HCT116 (cell line): ENCODE data around the gene FXYD6. TPM values are rescaled to one million over a fixed set of nuclear protein-coding genes. Genes with fewer than 3 reads are reported as not detected.
"Not testable (repeated sequence)": the region's sequence is repeated elsewhere in the genome, so short reads cannot be mapped to it uniquely, and the experiment has no call there.

Experiments used
- ATAC-seq: fragments of 200-7000 bp; cut with Tn5 transposase; 2 replicates; pipeline ENCODE4 v1.9.1; 2020; ENCODE audit warnings: mild to moderate bottlenecking, moderate library complexity
- BruUV-seq: library from RNA; stranded (reverse); fragments of 400-500 nt; replicated peaks from 2 replicates; lab custom pipeline; 2021; lab: Mats Ljungman, UMichigan
- CTCF ChIA-PET: fragments of 300-600 bp; sonication (Branson Sonifier 250); formaldehyde crosslinking; loops from one replicate; lab custom pipeline; 2021; ENCODE audit warnings: antibody characterized with exemption; lab: Charles Lee
- POLR2A ChIA-PET: fragments of 300-600, 350-600 bp; sonication (Branson Sonifier 250); formaldehyde crosslinking; loops from one replicate; lab custom pipeline; 2021; ENCODE audit warnings: antibody characterized with exemption; lab: Charles Lee
- RAD21 ChIA-PET, 2 experiments: fragments of 300-600 bp; sonication (Branson Sonifier 250); formaldehyde crosslinking; loops; one replicate each; lab custom pipeline; 2023; ENCODE audit warnings: low total read pairs in 2 of 2; ENCODE audit not compliant: uncharacterized antibody in 2 of 2, unreplicated experiment in 2 of 2, low non-redundant PET in 1 of 2; lab: Charles Lee
- DNase-seq: peaks from one replicate; pipeline ENCODE4 v3.0.0-alpha.2; 2010; ENCODE audit warnings: low read depth, low spot score
- H2AFZ ChIP-seq: fragments of 200-600 bp; shearing (Covaris generic), sonication (generic); 2 replicates; pipeline ENCODE4 v1.6.1; 2017; ENCODE audit warnings: low read depth, mixed run types, mixed read lengths, antibody characterized with exemption, low read length; ENCODE audit not compliant: poor library complexity, severe bottlenecking
- H3K27ac ChIP-seq: 2 replicates; pipeline ENCODE4 v1.5.1; 2012; ENCODE audit warnings: low read depth, low read length
- H3K27me3 ChIP-seq: fragments of 200-600 bp; sonication (generic); 2 replicates; pipeline ENCODE4 v1.6.1; 2016; ENCODE audit warnings: mixed run types, low read length, mixed read lengths; ENCODE audit not compliant: insufficient read depth
- H3K36me3 ChIP-seq, 2 experiments: fragments of 200-500 bp in 1 of 2; fragments of 200-600 bp in 1 of 2; sonication (Bioruptor generic) in 1 of 2; sonication (generic) in 1 of 2; 2 replicates each; pipeline versions ENCODE4 v1.5.1 to v1.6.1; 2014 to 2016; ENCODE audit warnings: low read length in 2 of 2, inconsistent platforms in 1 of 2, mixed read lengths in 1 of 2, mixed run types in 1 of 2; ENCODE audit not compliant: insufficient read depth in 2 of 2, control insufficient read depth in 1 of 2
- H3K4me1 ChIP-seq, 2 experiments: fragments of 200-600 bp in 1 of 2; sonication (generic) in 1 of 2; 2 replicates each; pipeline versions ENCODE4 v1.5.1 to v1.6.1; 2012 to 2017; ENCODE audit warnings: low read length in 2 of 2, inconsistent platforms in 1 of 2, mild to moderate bottlenecking in 1 of 2, mixed read lengths in 1 of 2, mixed run types in 1 of 2, moderate library complexity in 1 of 2; ENCODE audit not compliant: insufficient read depth in 2 of 2, control insufficient read depth in 1 of 2
- H3K4me2 ChIP-seq: fragments of 200-600 bp; sonication (generic); 2 replicates; pipeline ENCODE4 v1.6.1; 2017; ENCODE audit warnings: mixed run types, low read length, mixed read lengths
- H3K4me3 ChIP-seq, 2 experiments: fragments of 200-600 bp in 1 of 2; sonication (generic) in 1 of 2; replicated peaks in 1 of 2; 2 replicates each; pipeline ENCODE4 v1.5.1; 2011 to 2016; ENCODE audit warnings: low read length in 2 of 2, control low read depth in 1 of 2, low read depth in 1 of 2, mild to moderate bottlenecking in 1 of 2, mixed read lengths in 1 of 2, mixed run types in 1 of 2
- H3K79me2 ChIP-seq: fragments of 200-600 bp; sonication (generic); 2 replicates; pipeline ENCODE4 v1.6.1; 2017; ENCODE audit warnings: mild to moderate bottlenecking, mixed run types, low read length, moderate library complexity, mixed read lengths; ENCODE audit not compliant: insufficient read depth
- H3K9ac ChIP-seq: fragments of 200-600 bp; sonication (generic); 2 replicates; pipeline ENCODE4 v1.6.1; 2016; ENCODE audit warnings: low read length, mixed read lengths
- H3K9me2 ChIP-seq: fragments of 200-600 bp; sonication (generic), shearing (Covaris generic); 2 replicates; pipeline ENCODE4 v1.6.1; 2017; ENCODE audit warnings: mixed run types, mild to moderate bottlenecking, moderate library complexity; ENCODE audit not compliant: insufficient read depth
- H3K9me3 ChIP-seq, 2 experiments: fragments of 200-500 bp in 1 of 2; fragments of 200-600 bp in 1 of 2; sonication (Bioruptor generic) in 1 of 2; sonication (generic) in 1 of 2; 2 replicates each; pipeline ENCODE4 v1.6.1; 2014 to 2017; ENCODE audit warnings: low read length in 2 of 2, mixed read lengths in 2 of 2, inconsistent platforms in 1 of 2, low read depth in 1 of 2, mild to moderate bottlenecking in 1 of 2, mixed run types in 1 of 2, moderate library complexity in 1 of 2; ENCODE audit not compliant: control insufficient read depth in 1 of 2, insufficient read depth in 1 of 2
- H4K20me1 ChIP-seq: fragments of 200-600 bp; sonication (generic), shearing (Covaris generic); 2 replicates; pipeline ENCODE4 v1.6.1; 2017; ENCODE audit warnings: mixed run types, mild to moderate bottlenecking, moderate library complexity; ENCODE audit not compliant: insufficient read depth
- CBX3 ChIP-seq: IDR thresholded peaks from 2 replicates; pipeline ENCODE4 v1.6.1; 2012; ENCODE audit warnings: low read depth
- EGR1 ChIP-seq: IDR thresholded peaks from 2 replicates; pipeline ENCODE4 v1.6.1; 2012; ENCODE audit warnings: low read depth
- EZH2 ChIP-seq: fragments of 200-600 bp; sonication (generic); IDR thresholded peaks from 2 replicates; pipeline ENCODE4 v1.6.1; 2017; ENCODE audit warnings: antibody characterized with exemption, mixed run types
- FOSL1 ChIP-seq: IDR thresholded peaks from 2 replicates; pipeline ENCODE4 v1.6.1; 2012; ENCODE audit warnings: low read depth
- POLR2A ChIP-seq: IDR thresholded peaks from 2 replicates; pipeline ENCODE4 v1.7.0; 2011; ENCODE audit warnings: borderline replicate concordance; ENCODE audit not compliant: insufficient read depth, insufficient read length; ENCODE audit errors: extremely low read depth
- POLR2AphosphoS5 ChIP-seq: IDR thresholded peaks from 2 replicates; pipeline ENCODE4 v1.6.1; 2011; ENCODE audit warnings: mild to moderate bottlenecking, low read depth, low read length, moderate library complexity
- RAD21 ChIP-seq: IDR thresholded peaks from 2 replicates; pipeline ENCODE4 v1.6.1; 2012; ENCODE audit warnings: low read depth, mild to moderate bottlenecking
- REST ChIP-seq: IDR thresholded peaks from 2 replicates; pipeline ENCODE4 v1.6.1; 2012; ENCODE audit warnings: low read depth
- SP1 ChIP-seq: IDR thresholded peaks from 2 replicates; pipeline ENCODE4 v1.6.1; 2012; ENCODE audit warnings: low read depth
- YY1 ChIP-seq: IDR thresholded peaks from 2 replicates; pipeline ENCODE4 v1.6.1; 2011; ENCODE audit warnings: low read length, low read depth, moderate library complexity, mild to moderate bottlenecking; ENCODE audit not compliant: insufficient replicate concordance; ENCODE audit errors: extremely low read depth
- ZFX ChIP-seq: fragments of 450-650 bp; IDR thresholded peaks from 2 replicates; pipeline ENCODE4 v1.6.1; 2017
- intact Hi-C: fragments of 100-400 bp; cut with micrococcal nuclease; formaldehyde crosslinking; loops from 2 replicates; pipeline ENCODE4 v1.10.0; 2022
- total RNA-seq: library from RNA; stranded (reverse); gene quantifications from one replicate; pipeline ENCODE4 v1.2.1, GENCODE V29; 2021; ENCODE audit not compliant: unreplicated experiment
- TF ChIP-seq, protein P1 (sequence below): IDR thresholded peaks from 2 replicates; pipeline ENCODE4 v1.6.1; 2011; ENCODE audit warnings: mild to moderate bottlenecking, low read length, moderate library complexity; ENCODE audit not compliant: insufficient replicate concordance; ENCODE audit errors: extremely low read depth

Gene FXYD6
- total RNA-seq, 1 experiment from 2014 or later: 2.5 TPM

GRCh38 chr11:117926166-117926565 is 49.7 kb upstream of the FXYD6 start:
- H3K9me2 ChIP-seq, H3K27me3 ChIP-seq, intact Hi-C loops, RAD21 ChIA-PET, H2AFZ ChIP-seq, H3K79me2 ChIP-seq, POLR2A ChIA-PET, H3K36me3 ChIP-seq, H3K27ac ChIP-seq, H3K4me2 ChIP-seq, H3K9ac ChIP-seq, H3K9me3 ChIP-seq, CTCF ChIA-PET, H4K20me1 ChIP-seq, ATAC-seq, H3K4me3 ChIP-seq, BruUV-seq, DNase-seq: not testable (repeated sequence)
- peaks cover 14% of the 10 kb centered on the region in 2 experiments; a peak in 3 of 4 replicates for H3K4me1 ChIP-seq

DNA sequence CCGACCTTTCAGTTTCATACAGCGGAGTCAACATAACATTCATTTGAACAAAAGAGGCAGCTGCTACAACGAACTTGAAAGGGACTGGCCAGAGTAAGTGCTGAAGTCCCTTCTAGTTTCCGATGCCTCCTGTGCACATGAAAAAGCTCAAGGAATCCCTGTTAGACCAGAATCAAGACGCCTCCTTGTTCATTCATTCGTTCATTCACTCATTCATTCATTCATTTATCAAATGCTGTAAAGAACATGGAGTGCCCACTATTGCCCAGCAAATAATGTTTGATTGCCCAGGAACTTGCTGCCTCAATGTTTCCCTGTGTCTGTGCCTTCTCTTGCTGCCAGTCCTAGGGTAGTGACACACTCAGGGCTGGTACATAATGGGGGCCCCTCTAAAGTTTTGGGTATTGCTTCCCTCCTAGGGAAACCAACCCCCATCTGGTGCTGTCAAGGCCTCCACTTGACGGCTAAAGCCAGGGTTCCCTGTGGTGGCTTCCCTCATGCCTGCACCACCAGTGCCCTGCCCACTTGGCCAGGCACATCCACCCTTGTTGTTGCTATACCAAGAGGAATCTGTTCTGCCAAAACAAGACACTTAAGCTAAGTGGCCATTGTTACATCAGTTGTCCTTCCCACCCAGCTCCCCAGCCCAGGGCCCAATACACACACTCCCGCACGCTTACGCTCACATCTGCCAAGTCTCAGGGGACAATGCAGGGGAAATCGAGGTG is 48.9 kb upstream of the FXYD6 start:
- no peak overlapping the region for H3K27ac ChIP-seq
- DNase-seq: no peak
- H3K36me3 ChIP-seq: no peaks in the 10 kb centered on the region
- no TSS peak for BruUV-seq
- no peaks in the 10 kb centered on the region for H4K20me1 ChIP-seq
- H3K4me3 ChIP-seq: no peak overlapping the region
- H3K4me1 ChIP-seq: peaks cover 14% of the 10 kb centered on the region in 2 experiments; a peak in 3 of 4 replicates
- CTCF ChIA-PET: interaction anchor here (0.8 to 0.9 kb wide), 2 partner anchors 16 to 21 kb away, joined by 3 to 5 read pairs; no protein-coding TSS in a partner anchor
- no peaks in the 10 kb centered on the region for H3K79me2 ChIP-seq
- no peaks in the 10 kb centered on the region for H3K9me3 ChIP-seq
- H3K27me3 ChIP-seq: no peaks in the 10 kb centered on the region
- H2AFZ ChIP-seq: no peak overlapping the region
- ATAC-seq: no peak
- no peak overlapping the region for H3K9ac ChIP-seq
- RAD21 ChIA-PET: no interaction called here
- H3K4me2 ChIP-seq: no peak overlapping the region
- POLR2A ChIA-PET: no interaction called here
- H3K9me2 ChIP-seq: no peaks in the 10 kb centered on the region
- intact Hi-C loops: no loop called here
- no peak for TF ChIP-seq ZFX
- TF ChIP-seq CBX3: no peak
- TF ChIP-seq EGR1: no peak
- no peak for TF ChIP-seq EZH2
- no peak for TF ChIP-seq FOSL1
- TF ChIP-seq REST: no peak
- TF ChIP-seq, protein P1, sequence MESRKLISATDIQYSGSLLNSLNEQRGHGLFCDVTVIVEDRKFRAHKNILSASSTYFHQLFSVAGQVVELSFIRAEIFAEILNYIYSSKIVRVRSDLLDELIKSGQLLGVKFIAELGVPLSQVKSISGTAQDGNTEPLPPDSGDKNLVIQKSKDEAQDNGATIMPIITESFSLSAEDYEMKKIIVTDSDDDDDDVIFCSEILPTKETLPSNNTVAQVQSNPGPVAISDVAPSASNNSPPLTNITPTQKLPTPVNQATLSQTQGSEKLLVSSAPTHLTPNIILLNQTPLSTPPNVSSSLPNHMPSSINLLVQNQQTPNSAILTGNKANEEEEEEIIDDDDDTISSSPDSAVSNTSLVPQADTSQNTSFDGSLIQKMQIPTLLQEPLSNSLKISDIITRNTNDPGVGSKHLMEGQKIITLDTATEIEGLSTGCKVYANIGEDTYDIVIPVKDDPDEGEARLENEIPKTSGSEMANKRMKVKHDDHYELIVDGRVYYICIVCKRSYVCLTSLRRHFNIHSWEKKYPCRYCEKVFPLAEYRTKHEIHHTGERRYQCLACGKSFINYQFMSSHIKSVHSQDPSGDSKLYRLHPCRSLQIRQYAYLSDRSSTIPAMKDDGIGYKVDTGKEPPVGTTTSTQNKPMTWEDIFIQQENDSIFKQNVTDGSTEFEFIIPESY: no peak
- no peak for TF ChIP-seq POLR2A
- TF ChIP-seq RAD21: no peak
- no peak for TF ChIP-seq YY1
- no peak for TF ChIP-seq SP1
- no peak for TF ChIP-seq POLR2AphosphoS5
